ENCODE results near the gene TMEM87B. TPM values are rescaled to one million over a fixed set of nuclear protein-coding genes. Genes with fewer than 3 reads are reported as not detected.
A peak's percentile ranks its signal among the peaks of the same experiment; 100 is the strongest.

The TMEM87B gene
- total RNA-seq, 1 experiment from 2014 or later = 21.8 TPM

DNA sequence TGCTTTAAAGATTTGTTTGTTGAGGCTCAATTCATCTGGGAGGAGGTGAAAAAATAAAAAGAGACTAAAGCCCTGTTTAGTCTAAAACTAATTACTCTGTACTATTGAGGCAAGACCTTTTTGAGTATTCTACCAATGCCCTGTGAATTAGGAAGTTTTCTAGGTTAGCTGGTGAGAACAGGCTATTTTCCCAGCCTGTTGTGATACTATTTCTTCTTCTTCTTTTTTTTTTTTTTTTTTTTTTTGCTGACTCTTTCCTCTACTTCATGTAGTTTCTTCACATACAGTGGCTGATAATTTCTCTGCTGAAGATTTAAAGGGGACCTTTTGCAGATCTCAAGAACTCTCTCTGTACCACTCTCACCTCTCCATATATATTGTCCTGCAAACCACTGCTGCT is 8.8 kb upstream of the TMEM87B start:
- Histone ChIP-seq H3K9me3 (ENCODE audit: low read depth, low read length, poor library complexity, severe bottlenecking) (peaks cover 4% of the 10 kb centered on the region), H3K36me3 (ENCODE audit: insufficient read depth, low read length, poor library complexity, severe bottlenecking) (no peaks in the 10 kb centered on the region), H3K4me3 (ENCODE audit: low read depth, low read length, poor library complexity, severe bottlenecking) (no peak overlapping the region), H3K27me3 (replicated peaks; ENCODE audit: insufficient read depth, low read depth, low read length, poor library complexity) (no peaks in the 10 kb centered on the region), H3K4me1 (ENCODE audit: insufficient read depth, low read length, poor library complexity, severe bottlenecking) (peaks cover 4% of the 10 kb centered on the region), H3K27ac (ENCODE audit: low read depth, low read length, poor library complexity, severe bottlenecking) (no peak overlapping the region)
- TF ChIP-seq EZH2 (IDR thresholded peaks at IDR 0.05; ENCODE audit: borderline replicate concordance, low read depth, low read length, poor library complexity, severe bottlenecking) = no peak
- TF ChIP-seq, protein P1, sequence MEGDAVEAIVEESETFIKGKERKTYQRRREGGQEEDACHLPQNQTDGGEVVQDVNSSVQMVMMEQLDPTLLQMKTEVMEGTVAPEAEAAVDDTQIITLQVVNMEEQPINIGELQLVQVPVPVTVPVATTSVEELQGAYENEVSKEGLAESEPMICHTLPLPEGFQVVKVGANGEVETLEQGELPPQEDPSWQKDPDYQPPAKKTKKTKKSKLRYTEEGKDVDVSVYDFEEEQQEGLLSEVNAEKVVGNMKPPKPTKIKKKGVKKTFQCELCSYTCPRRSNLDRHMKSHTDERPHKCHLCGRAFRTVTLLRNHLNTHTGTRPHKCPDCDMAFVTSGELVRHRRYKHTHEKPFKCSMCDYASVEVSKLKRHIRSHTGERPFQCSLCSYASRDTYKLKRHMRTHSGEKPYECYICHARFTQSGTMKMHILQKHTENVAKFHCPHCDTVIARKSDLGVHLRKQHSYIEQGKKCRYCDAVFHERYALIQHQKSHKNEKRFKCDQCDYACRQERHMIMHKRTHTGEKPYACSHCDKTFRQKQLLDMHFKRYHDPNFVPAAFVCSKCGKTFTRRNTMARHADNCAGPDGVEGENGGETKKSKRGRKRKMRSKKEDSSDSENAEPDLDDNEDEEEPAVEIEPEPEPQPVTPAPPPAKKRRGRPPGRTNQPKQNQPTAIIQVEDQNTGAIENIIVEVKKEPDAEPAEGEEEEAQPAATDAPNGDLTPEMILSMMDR (conservative IDR thresholded peaks at IDR 0.05; ENCODE audit: low read depth, low read length) = no peak
- DNase-seq (ENCODE audit: low spot score) = no peak
- intact Hi-C loops (cut with micrococcal nuclease; ENCODE audit: unreplicated experiment) = no loop called here
- BruUV-seq (replicated peaks) = no TSS peak
- POLR2A ChIA-PET (ENCODE audit: low non-redundant PET) = no interaction called here
- CTCF ChIA-PET = no interaction called here

DNA sequence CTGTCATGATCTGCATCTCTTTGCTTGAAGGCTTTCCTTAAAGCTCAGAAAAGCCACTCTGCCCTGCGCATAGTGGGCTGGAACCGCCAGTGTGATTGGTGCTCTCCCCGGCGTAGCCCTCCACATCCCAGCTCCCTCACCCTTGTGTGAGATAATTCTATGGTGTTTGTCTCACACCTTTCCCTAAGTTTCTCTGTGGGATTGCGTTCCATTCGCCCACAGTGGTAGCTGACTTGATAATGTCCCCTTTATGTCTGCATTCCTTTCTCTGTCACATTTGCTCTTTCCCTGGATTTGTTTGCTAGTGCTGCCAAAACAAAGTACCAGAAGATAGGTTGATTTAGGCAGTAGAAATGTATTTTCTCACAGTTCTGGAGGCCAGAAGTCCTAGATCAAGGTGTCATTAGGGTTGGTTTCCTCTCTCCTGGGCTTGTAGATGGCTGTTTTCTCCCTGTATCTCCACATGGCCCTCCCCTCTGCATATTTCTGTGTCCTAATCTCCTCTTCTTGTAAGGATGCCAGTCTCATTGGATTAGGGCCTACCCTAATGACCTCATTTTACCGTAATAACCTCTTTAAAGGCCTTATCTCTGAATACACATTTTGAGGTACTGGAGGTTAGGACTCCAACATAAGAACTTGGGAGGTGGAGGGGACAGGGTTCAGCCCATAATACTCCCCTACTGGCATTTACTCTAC is 7.4 kb upstream of the TMEM87B start:
- intact Hi-C loops (cut with micrococcal nuclease; ENCODE audit: unreplicated experiment) = loop anchor here (1.0 to 2.0 kb wide), 2 partner anchors 149 to 160 kb away; partner anchors contain the start of gene MERTK
- Histone ChIP-seq H3K4me3 (ENCODE audit: low read depth, low read length, poor library complexity, severe bottlenecking) (no peak overlapping the region), H3K9me3 (ENCODE audit: low read depth, low read length, poor library complexity, severe bottlenecking) (peaks cover 4% of the 10 kb centered on the region), H3K36me3 (ENCODE audit: insufficient read depth, low read length, poor library complexity, severe bottlenecking) (no peaks in the 10 kb centered on the region), H3K4me1 (ENCODE audit: insufficient read depth, low read length, poor library complexity, severe bottlenecking) (peaks cover 4% of the 10 kb centered on the region), H3K27ac (ENCODE audit: low read depth, low read length, poor library complexity, severe bottlenecking) (no peak overlapping the region), H3K27me3 (replicated peaks; ENCODE audit: insufficient read depth, low read depth, low read length, poor library complexity) (no peaks in the 10 kb centered on the region)
- ChIA-PET CTCF (interaction anchor here (1.8 kb wide), 1 partner anchor 160 kb away, joined by 11 read pairs; no protein-coding TSS in a partner anchor), POLR2A (ENCODE audit: low non-redundant PET) (no interaction called here)
- TF ChIP-seq EZH2 (IDR thresholded peaks at IDR 0.05; ENCODE audit: borderline replicate concordance, low read depth, low read length, poor library complexity, severe bottlenecking) = no peak
- TF ChIP-seq, protein P1 (conservative IDR thresholded peaks at IDR 0.05; ENCODE audit: low read depth, low read length) = no peak
- DNase-seq (ENCODE audit: low spot score) = peak; percentile 23
- no TSS peak for BruUV-seq (replicated peaks)

DNA sequence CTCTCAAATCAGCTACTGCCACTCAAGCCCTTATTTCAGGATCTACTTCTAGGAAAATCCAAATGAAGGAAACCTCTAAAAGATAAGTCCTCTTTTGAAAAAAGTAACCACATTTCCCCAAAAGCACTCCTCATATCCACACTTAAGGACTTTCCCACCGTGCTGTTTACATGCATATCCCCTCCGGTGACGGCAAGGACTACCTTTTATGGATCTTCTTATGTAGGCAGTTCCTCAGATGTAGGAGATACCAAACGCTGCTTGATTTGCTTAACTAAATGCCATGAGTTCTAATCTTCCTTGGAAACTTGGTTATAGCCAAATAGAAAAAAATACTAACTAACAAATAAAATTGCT is 6.9 kb upstream of the TMEM87B start:
- TF ChIP-seq, protein P1 (conservative IDR thresholded peaks at IDR 0.05; ENCODE audit: low read depth, low read length) = no peak
- TF ChIP-seq EZH2 (IDR thresholded peaks at IDR 0.05; ENCODE audit: borderline replicate concordance, low read depth, low read length, poor library complexity, severe bottlenecking) = no peak
- CTCF ChIA-PET = interaction anchor here (1.8 kb wide), 1 partner anchor 161 kb away, joined by 11 read pairs; no protein-coding TSS in a partner anchor
- POLR2A ChIA-PET (ENCODE audit: low non-redundant PET) = no interaction called here
- intact Hi-C loops (cut with micrococcal nuclease; ENCODE audit: unreplicated experiment) = loop anchor here (1.0 to 2.0 kb wide), 2 partner anchors 149 to 161 kb away; partner anchors contain the start of gene MERTK
- Histone ChIP-seq H3K36me3 (ENCODE audit: insufficient read depth, low read length, poor library complexity, severe bottlenecking) (no peaks in the 10 kb centered on the region), H3K27me3 (replicated peaks; ENCODE audit: insufficient read depth, low read depth, low read length, poor library complexity) (no peaks in the 10 kb centered on the region), H3K9me3 (ENCODE audit: low read depth, low read length, poor library complexity, severe bottlenecking) (peaks cover 4% of the 10 kb centered on the region), H3K4me1 (ENCODE audit: insufficient read depth, low read length, poor library complexity, severe bottlenecking) (peaks cover 6% of the 10 kb centered on the region), H3K27ac (ENCODE audit: low read depth, low read length, poor library complexity, severe bottlenecking) (no peak overlapping the region), H3K4me3 (ENCODE audit: low read depth, low read length, poor library complexity, severe bottlenecking) (no peak overlapping the region)
- no peak for DNase-seq (ENCODE audit: low spot score)
- no TSS peak for BruUV-seq (replicated peaks)

Measured in A673 (cell line).